ENCODE data around the gene RAP1GAP.

The RAP1GAP gene

GRCh38 chr1:21617126-21617738, 51.9 kb downstream of the RAP1GAP start:
- Histone ChIP-seq H3K9ac (ENCODE audit: low read length) (no peak overlapping the region), H3K4me1 (ENCODE audit: control insufficient read depth, insufficient read depth, low read length) (peaks cover 38% of the 10 kb centered on the region), H3K4me3 (ENCODE audit: low read length) (no peak overlapping the region), H3K36me3 (ENCODE audit: control insufficient read depth, insufficient read depth, low read length) (no peaks in the 10 kb centered on the region), H3K27me3 (ENCODE audit: control insufficient read depth, insufficient read depth, low read length) (peaks cover 7% of the 10 kb centered on the region), H3K9me3 (ENCODE audit: control insufficient read depth, low read length) (no peaks in the 10 kb centered on the region)

GRCh38 chr1:21616372-21616771, 52.8 kb downstream of the RAP1GAP start:
- peaks cover 7% of the 10 kb centered on the region for H3K27me3 ChIP-seq (ENCODE audit: control insufficient read depth, insufficient read depth, low read length)
- peaks cover 31% of the 10 kb centered on the region for H3K4me1 ChIP-seq (ENCODE audit: control insufficient read depth, insufficient read depth, low read length)
- no peaks in the 10 kb centered on the region for H3K9me3 ChIP-seq (ENCODE audit: control insufficient read depth, low read length)
- no peak overlapping the region for H3K4me3 ChIP-seq (ENCODE audit: low read length)
- H3K36me3 ChIP-seq (ENCODE audit: control insufficient read depth, insufficient read depth, low read length): no peaks in the 10 kb centered on the region
- no peak overlapping the region for H3K9ac ChIP-seq (ENCODE audit: low read length)

GRCh38 chr1:21614419-21615115, 54.6 kb downstream of the RAP1GAP start:
- Histone ChIP-seq H3K9me3 (ENCODE audit: control insufficient read depth, low read length) (no peaks in the 10 kb centered on the region), H3K9ac (ENCODE audit: low read length) (no peak overlapping the region), H3K4me3 (ENCODE audit: low read length) (no peak overlapping the region), H3K27me3 (ENCODE audit: control insufficient read depth, insufficient read depth, low read length) (peaks cover 3% of the 10 kb centered on the region), H3K4me1 (ENCODE audit: control insufficient read depth, insufficient read depth, low read length) (peaks cover 13% of the 10 kb centered on the region), H3K36me3 (ENCODE audit: control insufficient read depth, insufficient read depth, low read length) (no peaks in the 10 kb centered on the region)

GRCh38 chr1:21613072-21613867, 55.9 kb downstream of the RAP1GAP start:
- no peak overlapping the region for H3K4me3 ChIP-seq (ENCODE audit: low read length)
- H3K27me3 ChIP-seq (ENCODE audit: control insufficient read depth, insufficient read depth, low read length): no peaks in the 10 kb centered on the region
- peaks cover 10% of the 10 kb centered on the region for H3K4me1 ChIP-seq (ENCODE audit: control insufficient read depth, insufficient read depth, low read length)
- no peaks in the 10 kb centered on the region for H3K9me3 ChIP-seq (ENCODE audit: control insufficient read depth, low read length)
- no peak overlapping the region for H3K9ac ChIP-seq (ENCODE audit: low read length)
- H3K36me3 ChIP-seq (ENCODE audit: control insufficient read depth, insufficient read depth, low read length): no peaks in the 10 kb centered on the region

- peaks cover 20% of the 10 kb centered on the region for H3K4me1 ChIP-seq (ENCODE audit: control insufficient read depth, insufficient read depth, low read length)
- no peaks in the 10 kb centered on the region for H3K36me3 ChIP-seq (ENCODE audit: control insufficient read depth, insufficient read depth, low read length)
- no peak overlapping the region for H3K4me3 ChIP-seq (ENCODE audit: low read length)
- H3K9me3 ChIP-seq (ENCODE audit: control insufficient read depth, low read length): no peaks in the 10 kb centered on the region
- no peaks in the 10 kb centered on the region for H3K27me3 ChIP-seq (ENCODE audit: control insufficient read depth, insufficient read depth, low read length)
- no peak overlapping the region for H3K9ac ChIP-seq (ENCODE audit: low read length)
These were observed 57.1 kb downstream of the RAP1GAP start for GRCh38 chr1:21612057-21612456.

GRCh38 chr1:21610989-21611785, 58.0 kb downstream of the RAP1GAP start:
- H3K27me3 ChIP-seq (ENCODE audit: control insufficient read depth, insufficient read depth, low read length): no peaks in the 10 kb centered on the region
- no peaks in the 10 kb centered on the region for H3K9me3 ChIP-seq (ENCODE audit: control insufficient read depth, low read length)

GRCh38 chr1:21610027-21610426, 59.1 kb downstream of the RAP1GAP start:
- no peaks in the 10 kb centered on the region for H3K27me3 ChIP-seq (ENCODE audit: control insufficient read depth, insufficient read depth, low read length)
- no peak overlapping the region for H3K9ac ChIP-seq (ENCODE audit: low read length)
- no peaks in the 10 kb centered on the region for H3K9me3 ChIP-seq (ENCODE audit: control insufficient read depth, low read length)
- peaks cover 19% of the 10 kb centered on the region for H3K4me1 ChIP-seq (ENCODE audit: control insufficient read depth, insufficient read depth, low read length)
- H3K36me3 ChIP-seq (ENCODE audit: control insufficient read depth, insufficient read depth, low read length): no peaks in the 10 kb centered on the region
- H3K4me3 ChIP-seq (ENCODE audit: low read length): no peak overlapping the region

More at GRCh38 chr1:21610989-21611785, 58.0 kb downstream of the RAP1GAP start:
- no peak overlapping the region for H3K9ac ChIP-seq (ENCODE audit: low read length)
- no peak overlapping the region for H3K4me3 ChIP-seq (ENCODE audit: low read length)
- H3K4me1 ChIP-seq (ENCODE audit: control insufficient read depth, insufficient read depth, low read length): peaks cover 20% of the 10 kb centered on the region
- H3K36me3 ChIP-seq (ENCODE audit: control insufficient read depth, insufficient read depth, low read length): no peaks in the 10 kb centered on the region

GRCh38 chr1:21608798-21609197, 60.4 kb downstream of the RAP1GAP start:
- Histone ChIP-seq H3K4me3 (ENCODE audit: low read length) (no peak overlapping the region), H3K4me1 (ENCODE audit: control insufficient read depth, insufficient read depth, low read length) (peaks cover 10% of the 10 kb centered on the region), H3K36me3 (ENCODE audit: control insufficient read depth, insufficient read depth, low read length) (no peaks in the 10 kb centered on the region), H3K27me3 (ENCODE audit: control insufficient read depth, insufficient read depth, low read length) (no peaks in the 10 kb centered on the region), H3K9me3 (ENCODE audit: control insufficient read depth, low read length) (no peaks in the 10 kb centered on the region), H3K9ac (ENCODE audit: low read length) (no peak overlapping the region)

GRCh38 chr1:21607549-21608529, 61.3 kb downstream of the RAP1GAP start:
- no peak overlapping the region for H3K9ac ChIP-seq (ENCODE audit: low read length)
- no peaks in the 10 kb centered on the region for H3K27me3 ChIP-seq (ENCODE audit: control insufficient read depth, insufficient read depth, low read length)
- H3K4me1 ChIP-seq (ENCODE audit: control insufficient read depth, insufficient read depth, low read length): peaks cover 10% of the 10 kb centered on the region
- H3K4me3 ChIP-seq (ENCODE audit: low read length): no peak overlapping the region
- H3K36me3 ChIP-seq (ENCODE audit: control insufficient read depth, insufficient read depth, low read length): no peaks in the 10 kb centered on the region
- H3K9me3 ChIP-seq (ENCODE audit: control insufficient read depth, low read length): no peaks in the 10 kb centered on the region

GRCh38 chr1:21605964-21606705, 63.0 kb downstream of the RAP1GAP start:
- no peak overlapping the region for H3K9ac ChIP-seq (ENCODE audit: low read length)
- no peaks in the 10 kb centered on the region for H3K36me3 ChIP-seq (ENCODE audit: control insufficient read depth, insufficient read depth, low read length)

More at GRCh38 chr1:21605964-21606705, 63.0 kb downstream of the RAP1GAP start:
- Histone ChIP-seq H3K4me1 (ENCODE audit: control insufficient read depth, insufficient read depth, low read length) (peaks cover 10% of the 10 kb centered on the region), H3K9me3 (ENCODE audit: control insufficient read depth, low read length) (no peaks in the 10 kb centered on the region), H3K4me3 (ENCODE audit: low read length) (no peak overlapping the region), H3K27me3 (ENCODE audit: control insufficient read depth, insufficient read depth, low read length) (no peaks in the 10 kb centered on the region)
